DMS 273 (cell line): ENCODE measurements around the gene TMEM128.
"Not testable (repeated sequence)": the region's sequence is repeated elsewhere in the genome, so short reads cannot be mapped to it uniquely, and the experiment has no call there.

Source experiments
- DNase-seq: peaks from one replicate; lab custom pipeline; 2025; ENCODE audit not compliant: unreplicated experiment; lab: John Stamatoyannopoulos, UW

TMEM128 gene

GRCh38 chr4:4195354-4195753, 52.7 kb downstream of the TMEM128 start:
- DNase-seq: no peak

DNA sequence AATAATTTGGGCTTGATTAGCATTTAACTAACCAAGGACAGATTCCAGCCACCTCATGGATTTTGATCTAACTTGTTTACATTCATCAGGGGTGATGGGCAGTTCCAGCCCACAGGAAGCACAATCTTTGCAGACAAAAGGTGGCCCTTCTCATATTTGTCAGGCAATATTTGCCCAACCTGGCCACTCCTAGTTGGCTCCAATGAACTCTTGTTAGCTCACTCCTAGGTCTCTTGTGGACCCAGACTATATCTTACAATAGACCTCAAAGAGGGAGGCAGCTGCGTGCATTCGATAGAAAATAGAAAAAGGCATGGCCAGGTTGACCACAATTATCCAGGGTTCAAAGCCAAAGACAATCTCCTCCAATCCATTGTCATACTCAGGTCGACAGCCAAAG, 59.5 kb downstream of the TMEM128 start:
- not testable (repeated sequence) for DNase-seq
